Measurements from ENCODE around the gene DNAJB2.

GRCh38 chr2:219269362-219270054 lies 9.7 kb upstream of the DNAJB2 start:
- TF ChIP-seq POLR2A (IDR thresholded peaks at IDR 0.05), result no peak
- TF ChIP-seq CTCF (IDR thresholded peaks at IDR 0.05), result no peak

Measured in esophagus squamous epithelium (tissue), 4 donors.